Heart left ventricle (tissue), 16 donors: ENCODE data around the gene CACNB4. TPM values are rescaled to one million over a fixed set of nuclear protein-coding genes. Genes with fewer than 3 reads are reported as not detected.

Source experiments
- ATAC-seq, 4 donors: fragments of 200-7000 bp; cut with Tn5 transposase; one replicate each; pipeline ENCODE4 v1.9.1; 2020 to 2022; ENCODE audit warnings: moderate library complexity in 4 of 4, mild to moderate bottlenecking in 3 of 4, moderate number of reproducible peaks in 1 of 4
- DNase-seq, 5 donors: peaks; one replicate each; pipeline ENCODE4 v3.0.0-alpha.2; 2020
- H3K27ac ChIP-seq, 12 donors: fragments of 200-600 bp; sonication (generic) in 4 of 12; one replicate each; pipeline versions ENCODE4 v1.5.0 to v1.8.0; 2016 to 2022; ENCODE audit warnings: mild to moderate bottlenecking in 2 of 12
- H3K27me3 ChIP-seq, 9 donors: fragments of 200-600 bp; sonication (generic) in 2 of 9; one replicate each; pipeline versions ENCODE4 v1.5.1 to v1.8.0; 2016 to 2022; ENCODE audit warnings: mild to moderate bottlenecking in 3 of 9
- H3K36me3 ChIP-seq, 9 donors: fragments of 200-600 bp; sonication (generic) in 2 of 9; one replicate each; pipeline versions ENCODE4 v1.5.0 to v1.8.0; 2018 to 2022; ENCODE audit warnings: mild to moderate bottlenecking in 2 of 9
- H3K4me1 ChIP-seq, 12 donors: fragments of 200-600 bp; sonication (generic) in 4 of 12; one replicate each; pipeline versions ENCODE4 v1.5.0 to v1.8.0; 2016 to 2022; ENCODE audit warnings: mild to moderate bottlenecking in 3 of 12
- H3K4me3 ChIP-seq, 12 donors: fragments of 200-600 bp; sonication (generic) in 4 of 12; one replicate each; pipeline versions ENCODE4 v1.5.0 to v1.8.0; 2017 to 2022; ENCODE audit warnings: mild to moderate bottlenecking in 9 of 12, moderate library complexity in 4 of 12
- H3K9me3 ChIP-seq, 12 donors: fragments of 200-600 bp; sonication (generic) in 4 of 12; one replicate each; pipeline versions ENCODE4 v1.5.0 to v1.8.0; 2016 to 2022; ENCODE audit warnings: mild to moderate bottlenecking in 1 of 12
- POLR2A ChIP-seq, 2 donors: fragments of 450-650 bp; IDR thresholded peaks; one replicate each; pipeline ENCODE4 v1.6.1; 2017; ENCODE audit warnings: antibody characterized with exemption in 2 of 2, mild to moderate bottlenecking in 2 of 2, moderate library complexity in 2 of 2
- WGBS, 4 donors: extraction: QIAGEN DNeasy Blood & Tissue Kit in 2 of 4; methylation state at CpG; one replicate each; pipeline versions ENCODE4 v1.1.5 to v1.1.7; 2013 to 2018; 5-methylcytosine and 5-hydroxymethylcytosine counted together
- intact Hi-C, 10 donors: fragments of 100-400 bp; cut with DNase I; formaldehyde crosslinking; loops; one replicate each; pipeline versions ENCODE4 v1.11.1 to v1.14.2; 2022
- polyA plus RNA-seq, 2 donors: library from polyadenylated mRNA; stranded (reverse); fragments of 200-250 nt; gene quantifications; one replicate each; pipeline ENCODE4 v1.2.3, GENCODE V29; 2013
- total RNA-seq, 9 donors: library from RNA; depleted of rRNA in 2 of 9; stranded (reverse); fragments of >200 nt in 2 of 9; fragmentation: NEBNext Ultra II Directional in 3 of 9; extraction: Animal tissue kit (Norgen Biotek cat#: 25700) in 3 of 9; gene quantifications; one replicate each; pipeline versions ENCODE4 v1.1.0 to v1.2.4, GENCODE V29; 2016 to 2023
- TF ChIP-seq, protein P1 (sequence below), 12 donors: fragments of 200-600 bp; sonication (generic) in 4 of 12; IDR thresholded peaks; one replicate each; pipeline versions ENCODE4 v1.5.0 to v1.8.0; 2018 to 2022; ENCODE audit warnings: antibody characterized with exemption in 12 of 12, mild to moderate bottlenecking in 5 of 12
- donor health status: ischemic (EF 13 %, LVEDD 7.1; RV severe dilation, severe dysfunction).
- donor health status: healthy with polysubstance abuse.
- donor health status: DM: no; HTN: yes; CAD: no.
- donor health status: DM: no; HTN: no; CAD: no.
- donor health status: ischemic (EF 25% LVEDD 6.9; RV normal size, moderate dysfunction).
- donor health status: ischemic (EF 25% LVEDD 5.7; RV mildly dilated, moderate dysfunction).
- donor health status: healthy.
- donor health status: DM: yes; HTN: yes; CAD: no.
- donor health status: ischemic (EF 35%, LVEDD 5.7; RV mildly dilated, moderate dysfunction).
- donor health status: nonischemic (EF 11% LVEDD 7.7; RV severe dilation, severe dysfunction).
- donor health status: DM: yes; HTN: yes; CAD: no.
- donor health status: PGD.
- donor health status: ischemic (EF 29% LVEDD 5.4; RV normal size, mild dysfunction).
- donor health status: nonischemic (EF 23%, LVEDD 6.1; RV moderate dilation, normal function).

CACNB4 gene
- total and polyA plus RNA-seq, 11 donors, result 0.03 to 1.5 (median 0.39) TPM

DNA sequence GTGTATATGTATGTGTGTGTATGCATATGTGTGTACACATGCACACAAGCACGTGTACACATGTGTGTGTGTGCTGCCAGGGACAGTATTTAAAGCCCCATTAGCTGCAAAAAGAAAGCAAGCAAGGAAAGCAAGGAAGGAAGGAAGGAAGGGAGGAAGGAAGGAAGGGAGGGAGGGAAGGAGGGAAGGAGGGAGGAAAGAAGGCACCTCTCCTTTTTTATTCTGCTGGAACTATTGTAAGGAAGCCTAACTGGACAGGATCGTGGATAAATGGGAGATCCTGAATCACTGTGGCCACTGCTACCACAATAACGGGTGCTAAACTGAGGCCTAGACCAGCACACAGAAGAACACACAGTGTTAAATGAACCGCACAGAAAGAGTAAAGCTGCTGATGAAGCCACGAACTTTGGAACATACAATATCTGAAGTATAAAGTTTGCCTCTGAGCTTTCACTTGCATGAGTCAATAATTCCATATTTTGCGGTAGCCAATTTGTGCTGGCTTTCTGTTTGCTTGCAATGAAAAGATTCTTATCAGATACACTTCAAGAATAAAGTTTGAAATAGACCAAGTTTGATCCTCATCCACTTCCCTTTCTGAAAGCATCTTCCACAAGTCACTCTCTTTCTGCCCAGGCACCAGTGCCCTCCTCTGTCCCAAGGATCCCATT lies 15.5 kb downstream of the CACNB4 start:
- TF ChIP-seq, protein P1, sequence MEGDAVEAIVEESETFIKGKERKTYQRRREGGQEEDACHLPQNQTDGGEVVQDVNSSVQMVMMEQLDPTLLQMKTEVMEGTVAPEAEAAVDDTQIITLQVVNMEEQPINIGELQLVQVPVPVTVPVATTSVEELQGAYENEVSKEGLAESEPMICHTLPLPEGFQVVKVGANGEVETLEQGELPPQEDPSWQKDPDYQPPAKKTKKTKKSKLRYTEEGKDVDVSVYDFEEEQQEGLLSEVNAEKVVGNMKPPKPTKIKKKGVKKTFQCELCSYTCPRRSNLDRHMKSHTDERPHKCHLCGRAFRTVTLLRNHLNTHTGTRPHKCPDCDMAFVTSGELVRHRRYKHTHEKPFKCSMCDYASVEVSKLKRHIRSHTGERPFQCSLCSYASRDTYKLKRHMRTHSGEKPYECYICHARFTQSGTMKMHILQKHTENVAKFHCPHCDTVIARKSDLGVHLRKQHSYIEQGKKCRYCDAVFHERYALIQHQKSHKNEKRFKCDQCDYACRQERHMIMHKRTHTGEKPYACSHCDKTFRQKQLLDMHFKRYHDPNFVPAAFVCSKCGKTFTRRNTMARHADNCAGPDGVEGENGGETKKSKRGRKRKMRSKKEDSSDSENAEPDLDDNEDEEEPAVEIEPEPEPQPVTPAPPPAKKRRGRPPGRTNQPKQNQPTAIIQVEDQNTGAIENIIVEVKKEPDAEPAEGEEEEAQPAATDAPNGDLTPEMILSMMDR (IDR thresholded peaks at IDR 0.05), result no peak
- TF ChIP-seq POLR2A (IDR thresholded peaks at IDR 0.05), result no peak
- Histone ChIP-seq H3K36me3 (no peaks in the 10 kb centered on the region), H3K4me1 (no peaks in the 10 kb centered on the region), H3K9me3 (no peaks in the 10 kb centered on the region), H3K4me3 (no peak overlapping the region), H3K27ac (no peak overlapping the region), H3K27me3 (no peaks in the 10 kb centered on the region)
- intact Hi-C loops, result no loop called here
- DNase-seq (no peak), ATAC-seq (no peak)
- 83 to 86% (median 85%) methylated on average over 6 of the region's 6 CpGs for WGBS, 4 donors

DNA sequence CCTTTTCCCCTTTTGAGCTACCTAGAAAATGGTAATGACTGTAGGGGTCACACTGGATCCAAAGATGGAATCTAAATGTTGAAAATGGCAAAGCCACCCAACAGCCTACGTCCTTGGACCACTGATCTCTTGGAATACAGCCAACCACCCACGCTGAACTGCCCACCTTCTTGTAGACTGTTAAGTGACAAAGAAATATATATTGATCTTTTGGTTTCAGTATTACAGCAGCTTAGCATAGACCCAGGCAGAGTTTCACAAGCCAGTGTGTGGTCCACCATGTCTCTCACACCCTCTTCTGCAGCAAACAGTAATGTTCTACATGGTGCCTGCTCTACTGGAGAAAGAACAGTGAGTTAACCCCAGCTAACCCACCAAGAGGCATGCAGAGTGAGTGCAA lies 20.2 kb downstream of the CACNB4 start:
- intact Hi-C loops, result no loop called here
- H3K4me1 ChIP-seq, result peaks cover 0 to 7% (median 0%) of the 10 kb centered on the region in 12 donors
- H3K36me3 ChIP-seq, result no peaks in the 10 kb centered on the region
- ATAC-seq (no peak), DNase-seq (no peak)
- no peak overlapping the region for H3K27ac ChIP-seq
- no peaks in the 10 kb centered on the region for H3K27me3 ChIP-seq
- 78 to 87% (median 81%) methylated on average over 2 of the region's 2 CpGs for WGBS, 4 donors
- TF ChIP-seq, protein P1 (IDR thresholded peaks at IDR 0.05), result no peak
- TF ChIP-seq POLR2A (IDR thresholded peaks at IDR 0.05), result no peak
- H3K9me3 ChIP-seq, result no peaks in the 10 kb centered on the region
- no peak overlapping the region for H3K4me3 ChIP-seq

DNA sequence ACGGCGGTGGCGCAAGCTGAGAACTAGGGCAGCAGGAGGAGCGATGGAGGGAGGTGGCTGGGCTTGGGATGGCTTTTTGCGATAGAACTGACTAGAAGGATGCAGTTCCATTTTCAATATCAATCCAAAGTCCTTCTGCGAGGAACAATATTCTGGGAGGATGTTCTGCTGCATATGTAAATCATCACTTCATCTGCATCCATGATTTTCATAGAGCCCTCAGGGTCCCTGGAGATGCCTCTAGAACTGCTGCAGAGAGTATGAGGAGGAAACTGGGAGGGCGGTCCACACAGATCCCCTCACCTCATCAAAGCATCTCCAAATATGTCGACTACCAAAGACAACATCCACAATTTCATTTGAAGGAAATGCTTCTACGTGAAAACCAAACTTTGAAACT lies 20.8 kb downstream of the CACNB4 start:
- intact Hi-C loops, result no loop called here
- ATAC-seq, result no peak
- H3K4me3 ChIP-seq, result no peak overlapping the region
- no peak for DNase-seq
- no peak for TF ChIP-seq POLR2A (IDR thresholded peaks at IDR 0.05)
- TF ChIP-seq, protein P1 (IDR thresholded peaks at IDR 0.05), result no peak
- H3K27ac ChIP-seq, result no peak overlapping the region
- H3K36me3 ChIP-seq, result no peaks in the 10 kb centered on the region
- H3K4me1 ChIP-seq, result peaks cover 0 to 7% (median 0%) of the 10 kb centered on the region in 12 donors
- no peaks in the 10 kb centered on the region for H3K9me3 ChIP-seq
- H3K27me3 ChIP-seq, result no peaks in the 10 kb centered on the region
- 93 to 96% (median 94%) methylated on average over 9 of the region's 9 CpGs for WGBS, 4 donors

DNA sequence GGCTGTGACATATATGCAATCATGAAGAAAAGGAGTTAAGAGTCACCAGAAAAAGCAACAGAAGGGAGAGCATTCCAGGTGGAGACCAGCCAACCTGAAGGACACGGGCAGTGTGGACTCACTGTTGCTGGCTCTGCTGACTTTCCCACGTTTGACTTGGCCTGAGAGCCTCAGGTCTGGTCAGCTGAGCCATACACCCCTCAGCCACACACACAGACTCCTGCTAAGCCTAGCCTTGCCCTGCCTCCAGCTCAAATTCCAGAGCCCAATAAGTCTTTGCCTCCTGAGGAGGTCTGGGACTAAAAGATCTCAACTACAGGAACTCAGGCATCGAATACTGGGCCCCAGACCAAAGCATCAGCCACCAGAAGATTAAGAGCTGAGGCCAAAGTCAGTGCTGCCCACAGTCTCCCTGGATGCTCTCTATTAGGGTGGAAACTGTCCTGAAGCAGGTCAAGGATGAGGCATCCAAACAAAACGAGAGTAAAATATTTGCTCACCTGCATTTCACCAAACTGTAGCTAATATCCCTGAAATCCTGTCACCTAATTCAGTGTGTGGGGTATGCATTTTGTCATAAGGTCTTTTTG lies 23.3 kb downstream of the CACNB4 start:
- no peak overlapping the region for H3K4me3 ChIP-seq
- peaks cover 0 to 7% (median 0%) of the 10 kb centered on the region in 12 donors for H3K4me1 ChIP-seq
- no peak for DNase-seq
- no peaks in the 10 kb centered on the region for H3K27me3 ChIP-seq
- intact Hi-C loops, result no loop called here
- ATAC-seq, result peak in 3 of 4 donors; percentile 31 to 76 (median 61)
- H3K36me3 ChIP-seq, result no peaks in the 10 kb centered on the region
- TF ChIP-seq, protein P1 (IDR thresholded peaks at IDR 0.05), result no peak
- TF ChIP-seq POLR2A (IDR thresholded peaks at IDR 0.05), result no peak
- H3K9me3 ChIP-seq, result no peaks in the 10 kb centered on the region
- 29 to 36% (median 32%) methylated on average over 4 of the region's 4 CpGs for WGBS, 4 donors
- H3K27ac ChIP-seq, result no peak overlapping the region
